GM23338 (cell line): ENCODE measurements around the gene AFF1. TPM values are rescaled to one million over a fixed set of nuclear protein-coding genes. Genes with fewer than 3 reads are reported as not detected.

Experiments used
- ATAC-seq: fragments of 200-7000 bp; cut with Tn5 transposase; 3 replicates; pipeline ENCODE4 v1.9.1; 2020
- DNase-seq: peaks from one replicate; pipeline ENCODE4 v3.0.0-alpha.2; 2015; ENCODE audit warnings: low spot score
- H2AFZ ChIP-seq: fragments of 200-600 bp; sonication (generic); 2 replicates; pipeline ENCODE4 v1.8.0; 2016; ENCODE audit warnings: antibody characterized with exemption, mild to moderate bottlenecking, moderate library complexity
- H3F3A ChIP-seq: fragments of 200-600 bp; sonication (generic); replicated peaks from 2 replicates; pipeline ENCODE4 v1.8.0; 2017; ENCODE audit warnings: antibody characterized with exemption, mixed run types, low read depth
- H3K27ac ChIP-seq: fragments of 200-600 bp; sonication (generic); 2 replicates; pipeline ENCODE4 v1.6.1; 2016; ENCODE audit warnings: low read depth
- H3K27me3 ChIP-seq: fragments of 200-600 bp; sonication (generic); 2 replicates; pipeline ENCODE4 v1.8.0; 2016; ENCODE audit warnings: mild to moderate bottlenecking, mixed run types, moderate library complexity; ENCODE audit not compliant: insufficient read depth
- H3K36me3 ChIP-seq: fragments of 200-600 bp; sonication (generic); 2 replicates; pipeline ENCODE4 v1.8.0; 2016; ENCODE audit warnings: mild to moderate bottlenecking; ENCODE audit not compliant: insufficient read depth
- H3K4me1 ChIP-seq: fragments of 200-600 bp; sonication (generic); 2 replicates; pipeline ENCODE4 v1.8.0; 2016; ENCODE audit warnings: mild to moderate bottlenecking, moderate library complexity; ENCODE audit not compliant: insufficient read depth
- H3K4me2 ChIP-seq: fragments of 200-600 bp; sonication (generic); 2 replicates; pipeline ENCODE4 v1.7.1; 2017; ENCODE audit warnings: mixed run types
- H3K4me3 ChIP-seq: fragments of 200-600 bp; sonication (generic); 2 replicates; pipeline ENCODE4 v1.6.1; 2016; ENCODE audit warnings: mixed run types
- H3K79me2 ChIP-seq: fragments of 200-600 bp; sonication (generic); replicated peaks from 2 replicates; pipeline ENCODE4 v1.8.0; 2017; ENCODE audit warnings: mild to moderate bottlenecking; ENCODE audit not compliant: insufficient read depth
- H3K9me2 ChIP-seq: fragments of 200-600 bp; sonication (generic); 2 replicates; pipeline ENCODE4 v1.8.0; 2017; ENCODE audit not compliant: insufficient read depth
- H4K20me1 ChIP-seq: fragments of 200-600 bp; sonication (generic); replicated peaks from 2 replicates; pipeline ENCODE4 v1.8.0; 2017; ENCODE audit warnings: mild to moderate bottlenecking; ENCODE audit not compliant: insufficient read depth
- H3K27ac Mint-ChIP-seq: 2 replicates; pipeline ENCODE4 v1.8.0; 2020; ENCODE audit warnings: inconsistent platforms, mild to moderate bottlenecking, moderate library complexity, mixed read lengths
- H3K27me3 Mint-ChIP-seq: 3 replicates; pipeline ENCODE4 v1.8.0; 2022; ENCODE audit warnings: low read depth, mild to moderate bottlenecking, moderate library complexity, mixed read lengths, inconsistent platforms; ENCODE audit not compliant: insufficient read depth, poor library complexity
- H3K36me3 Mint-ChIP-seq: 3 replicates; pipeline ENCODE4 v1.8.0; 2021; ENCODE audit warnings: low read depth, mild to moderate bottlenecking, inconsistent platforms, moderate library complexity, mixed read lengths
- H3K4me1 Mint-ChIP-seq: 3 replicates; pipeline ENCODE4 v1.8.0; 2020; ENCODE audit warnings: mild to moderate bottlenecking, inconsistent platforms, mixed read lengths
- H3K4me3 Mint-ChIP-seq: 3 replicates; pipeline ENCODE4 v1.8.0; 2021; ENCODE audit warnings: moderate library complexity, mild to moderate bottlenecking, inconsistent platforms, mixed read lengths
- H3K9me3 Mint-ChIP-seq: 3 replicates; pipeline ENCODE4 v1.8.0; 2020; ENCODE audit warnings: moderate library complexity, mild to moderate bottlenecking, inconsistent platforms, mixed read lengths
- CREB1 ChIP-seq: fragments of 250-450 bp; sonication (Bioruptor Pico); IDR thresholded peaks from 2 replicates; pipeline ENCODE4 v1.5.0; 2020; ENCODE audit warnings: low read depth, mild to moderate bottlenecking, moderate library complexity
- CTCF ChIP-seq, 2 experiments: fragments of 200-600 bp in 1 of 2; sonication (generic) in 1 of 2; conservative IDR thresholded peaks; 2 replicates each; pipeline versions ENCODE4 v1.5.1 to v1.6.1; 2016 to 2017; ENCODE audit warnings: antibody characterized with exemption in 2 of 2, low read depth in 2 of 2, mild to moderate bottlenecking in 2 of 2, moderate library complexity in 1 of 2
- EZH2 ChIP-seq: fragments of 200-600 bp; sonication (generic); IDR thresholded peaks from one replicate; pipeline ENCODE4 v1.8.0; 2017; ENCODE audit warnings: antibody characterized with exemption, mild to moderate bottlenecking, low read depth; ENCODE audit not compliant: unreplicated experiment
- JUNB ChIP-seq: IDR thresholded peaks from one replicate; pipeline ENCODE4 v1.6.1; 2016; ENCODE audit warnings: antibody characterized with exemption; ENCODE audit not compliant: unreplicated experiment
- POLR2AphosphoS5 ChIP-seq: IDR thresholded peaks from 2 replicates; pipeline ENCODE4 v1.6.1; 2016; ENCODE audit warnings: antibody characterized with exemption, low read depth
- STAT1 ChIP-seq: IDR thresholded peaks from one replicate; pipeline ENCODE4 v1.6.1; 2016; ENCODE audit warnings: antibody characterized with exemption; ENCODE audit not compliant: unreplicated experiment
- ZNF114 ChIP-seq: fragments of 250-450 bp; sonication (Bioruptor Pico); IDR thresholded peaks from 2 replicates; pipeline ENCODE4 v1.5.0; 2020; ENCODE audit warnings: mild to moderate bottlenecking, moderate library complexity
- ZNF462 ChIP-seq: fragments of 250-450 bp; sonication (Bioruptor Pico); IDR thresholded peaks from 2 replicates; pipeline ENCODE4 v1.5.0; 2020; ENCODE audit warnings: mild to moderate bottlenecking, moderate library complexity
- polyA plus RNA-seq: library from polyadenylated mRNA; unstranded; fragments of >200 nt; fragmentation: Nextera tagmentation; extraction: Ambion mirVana; gene quantifications from 2 replicates; pipeline ENCODE4 v1.2.1, GENCODE V29; 2016
- total RNA-seq: library from RNA; depleted of rRNA; stranded (reverse); fragments of >200 nt; shearing (Covaris generic); gene quantifications from 2 replicates; pipeline ENCODE4 v1.2.3, GENCODE V29; 2014

AFF1 gene
- total and polyA plus RNA-seq, 2 experiments from 2014 or later = 42.6 to 67.2 TPM

GRCh38 chr4:87150498-87151261 lies 215.9 kb downstream of the AFF1 start:
- Mint-ChIP-seq H3K27me3 (no peaks in the 10 kb centered on the region), H3K4me1 (peaks cover 9% of the 10 kb centered on the region; the same call in 2 of the 3 replicates), H3K27ac (no peak overlapping the region), H3K9me3 (no peaks in the 10 kb centered on the region), H3K4me3 (no peak overlapping the region), H3K36me3 (0 out of 3 replicates have a peak, but pooled peaks cover under 1% of the 10 kb centered on the region)
- peak; percentile 87 for DNase-seq
- no peaks in the 10 kb centered on the region for H3K9me2 ChIP-seq
- ATAC-seq = peak; percentile 58
- no peaks in the 10 kb centered on the region for H3K36me3 ChIP-seq
- no peaks in the 10 kb centered on the region for H3F3A ChIP-seq
- no peak for TF ChIP-seq STAT1
- TF ChIP-seq CTCF (conservative IDR thresholded peaks at IDR 0.05; ENCODE audit: low read depth in 2 of 2) = peak; percentile 81 to 98
- no peaks in the 10 kb centered on the region for H3K27me3 ChIP-seq
- H3K4me3 ChIP-seq = no peak overlapping the region
- no peaks in the 10 kb centered on the region for H4K20me1 ChIP-seq
- H3K27ac ChIP-seq = no peak overlapping the region
- H3K4me2 ChIP-seq = no peak overlapping the region
- H3K79me2 ChIP-seq = no peaks in the 10 kb centered on the region
- H2AFZ ChIP-seq = no peak overlapping the region
- 0 out of 2 replicates have a peak, but pooled peaks cover 3% of the 10 kb centered on the region for H3K4me1 ChIP-seq

- no peaks in the 10 kb centered on the region for H3K9me3 Mint-ChIP-seq
- Histone ChIP-seq H3K4me3 (no peak overlapping the region), H2AFZ (no peak overlapping the region), H3K79me2 (no peaks in the 10 kb centered on the region), H3K27me3 (no peaks in the 10 kb centered on the region), H3K9me2 (no peaks in the 10 kb centered on the region), H3K27ac (no peak overlapping the region), H3F3A (no peaks in the 10 kb centered on the region), H3K4me2 (no peak overlapping the region), H4K20me1 (no peaks in the 10 kb centered on the region), H3K36me3 (no peaks in the 10 kb centered on the region), H3K4me1 (0 out of 2 replicates have a peak, but pooled peaks cover 3% of the 10 kb centered on the region)
- ATAC-seq = no peak
- peaks cover 2% of the 10 kb centered on the region for H3K27me3 Mint-ChIP-seq
- DNase-seq = no peak
- H3K4me1 Mint-ChIP-seq = peaks cover 5% of the 10 kb centered on the region; the same call in 1 of the 3 replicates
- TF ChIP-seq CREB1 (CRISPR knock-in tag) (no peak), ZNF114 (CRISPR knock-in tag) (no peak), JUNB (no peak), ZNF462 (no peak), POLR2AphosphoS5 (no peak), EZH2 (no peak)
- no peaks in the 10 kb centered on the region for H3K36me3 Mint-ChIP-seq
- no peak overlapping the region for H3K27ac Mint-ChIP-seq
- H3K4me3 Mint-ChIP-seq = no peak overlapping the region
Measured at GRCh38 chr4:87151730-87152129, 216.9 kb downstream of the AFF1 start.
